ENCODE measurements around the gene SLIT3.

GRCh38 chr5:168858994-168859393 lies 441.9 kb downstream of the SLIT3 start:
- TF ChIP-seq, protein P1, sequence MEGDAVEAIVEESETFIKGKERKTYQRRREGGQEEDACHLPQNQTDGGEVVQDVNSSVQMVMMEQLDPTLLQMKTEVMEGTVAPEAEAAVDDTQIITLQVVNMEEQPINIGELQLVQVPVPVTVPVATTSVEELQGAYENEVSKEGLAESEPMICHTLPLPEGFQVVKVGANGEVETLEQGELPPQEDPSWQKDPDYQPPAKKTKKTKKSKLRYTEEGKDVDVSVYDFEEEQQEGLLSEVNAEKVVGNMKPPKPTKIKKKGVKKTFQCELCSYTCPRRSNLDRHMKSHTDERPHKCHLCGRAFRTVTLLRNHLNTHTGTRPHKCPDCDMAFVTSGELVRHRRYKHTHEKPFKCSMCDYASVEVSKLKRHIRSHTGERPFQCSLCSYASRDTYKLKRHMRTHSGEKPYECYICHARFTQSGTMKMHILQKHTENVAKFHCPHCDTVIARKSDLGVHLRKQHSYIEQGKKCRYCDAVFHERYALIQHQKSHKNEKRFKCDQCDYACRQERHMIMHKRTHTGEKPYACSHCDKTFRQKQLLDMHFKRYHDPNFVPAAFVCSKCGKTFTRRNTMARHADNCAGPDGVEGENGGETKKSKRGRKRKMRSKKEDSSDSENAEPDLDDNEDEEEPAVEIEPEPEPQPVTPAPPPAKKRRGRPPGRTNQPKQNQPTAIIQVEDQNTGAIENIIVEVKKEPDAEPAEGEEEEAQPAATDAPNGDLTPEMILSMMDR (conservative IDR thresholded peaks at IDR 0.05; ENCODE audit: low read depth, low read length), result no peak
- TF ChIP-seq EZH2 (IDR thresholded peaks at IDR 0.05; ENCODE audit: low read length, unreplicated experiment), result no peak
- TF ChIP-seq EZH2phosphoT487 (IDR thresholded peaks at IDR 0.05; ENCODE audit: borderline replicate concordance, low read length), result no peak

Measured in PC-3 (cell line).